H1 (cell line): ENCODE results near the gene ZNF311. TPM values are rescaled to one million over a fixed set of nuclear protein-coding genes. Genes with fewer than 3 reads are reported as not detected.

ENCODE experiments used
- CTCF ChIA-PET: fragments of 300-600 bp; sonication (Branson Sonifier 250); formaldehyde crosslinking; loops from one replicate; lab custom pipeline; 2021; ENCODE audit not compliant: partially characterized antibody; lab: Charles Lee
- POLR2A ChIA-PET: fragments of 300-600 bp; sonication (Branson Sonifier 250); formaldehyde crosslinking; loops from one replicate; lab custom pipeline; 2021; ENCODE audit warnings: inconsistent platforms; ENCODE audit not compliant: partially characterized antibody; lab: Charles Lee
- DNase-seq, 2 experiments: peaks; one replicate each; pipeline versions ENCODE4 v3.0.0 to v3.0.0-alpha.2; 2010 to 2022; ENCODE audit warnings: low spot score in 2 of 2, low read depth in 1 of 2, mixed read lengths in 1 of 2
- FAIRE-seq: peaks from 2 replicates; lab custom pipeline; 2011; peaks lifted over from hg19 to GRCh38; lab: Jason Lieb, UNC
- H2AFZ ChIP-seq: 2 replicates; pipeline ENCODE4 v1.8.1; 2012; ENCODE audit warnings: low read length, inconsistent platforms
- H2AK5ac ChIP-seq: 2 replicates; pipeline ENCODE4 v1.6.1; 2013; ENCODE audit warnings: low read depth, low read length
- H2BK120ac ChIP-seq: replicated peaks from 2 replicates; pipeline ENCODE3; 2013; ENCODE audit warnings: low read depth, low read length, inconsistent platforms
- H2BK12ac ChIP-seq: 2 replicates; pipeline ENCODE4 v1.6.1; 2013; ENCODE audit warnings: low read depth, low read length
- H2BK15ac ChIP-seq: 2 replicates; pipeline ENCODE4 v1.6.1; 2013; ENCODE audit warnings: low read length
- H2BK20ac ChIP-seq: 2 replicates; pipeline ENCODE4 v1.6.1; 2013; ENCODE audit warnings: low read length
- H2BK5ac ChIP-seq: 2 replicates; pipeline ENCODE4 v1.6.1; 2013; ENCODE audit warnings: low read depth, low read length
- H3K14ac ChIP-seq: 2 replicates; pipeline ENCODE4 v1.6.1; 2013; ENCODE audit warnings: inconsistent platforms; ENCODE audit not compliant: insufficient read length
- H3K18ac ChIP-seq: 2 replicates; pipeline ENCODE4 v1.6.1; 2013; ENCODE audit warnings: low read length; ENCODE audit errors: extremely low read depth
- H3K23ac ChIP-seq: 2 replicates; pipeline ENCODE4 v1.6.1; 2013; ENCODE audit warnings: inconsistent platforms; ENCODE audit not compliant: insufficient read length
- H3K23me2 ChIP-seq: 2 replicates; pipeline ENCODE4 v1.6.1; 2013; ENCODE audit warnings: low read depth, low read length
- H3K27ac ChIP-seq: 2 replicates; pipeline ENCODE4 v1.6.1; 2011; ENCODE audit warnings: low read depth, low read length, inconsistent platforms
- H3K27me3 ChIP-seq, 4 experiments: replicated peaks in 1 of 4; 1 replicate in 1 of 4; 2 replicates in 3 of 4; pipeline versions ENCODE4 v1.6.1 to v1.8.1; 2011 to 2013; ENCODE audit warnings: low read length in 3 of 4, mild to moderate bottlenecking in 3 of 4, inconsistent platforms in 2 of 4, mixed read lengths in 2 of 4, moderate library complexity in 1 of 4; ENCODE audit not compliant: control insufficient read depth in 3 of 4, insufficient read depth in 3 of 4; ENCODE audit errors: extremely low read depth in 1 of 4
- H3K36me3 ChIP-seq, 4 experiments: 2 replicates each; pipeline versions ENCODE4 v1.6.1 to v1.8.1; 2011 to 2013; ENCODE audit warnings: mild to moderate bottlenecking in 4 of 4, low read length in 3 of 4, moderate library complexity in 2 of 4, control low read depth in 1 of 4, inconsistent platforms in 1 of 4; ENCODE audit not compliant: insufficient read depth in 4 of 4, control insufficient read depth in 2 of 4
- H3K4ac ChIP-seq: replicated peaks from 2 replicates; pipeline ENCODE3; 2013; ENCODE audit warnings: low read length, low read depth, mixed read lengths, inconsistent platforms; ENCODE audit not compliant: insufficient read length
- H3K4me1 ChIP-seq, 4 experiments: replicated peaks in 1 of 4; 1 replicate in 1 of 4; 2 replicates in 3 of 4; pipeline versions ENCODE4 v1.6.1 to v1.8.1; 2011 to 2013; ENCODE audit warnings: low read length in 3 of 4, inconsistent platforms in 2 of 4, mixed read lengths in 1 of 4; ENCODE audit not compliant: insufficient read depth in 4 of 4, control insufficient read depth in 3 of 4
- H3K4me2 ChIP-seq, 2 experiments: 2 replicates each; pipeline versions ENCODE4 v1.6.1 to v1.8.1; 2011 to 2013; ENCODE audit warnings: low read depth in 2 of 2, low read length in 2 of 2, control low read depth in 1 of 2, inconsistent platforms in 1 of 2, mild to moderate bottlenecking in 1 of 2; ENCODE audit not compliant: insufficient read depth in 1 of 2
- H3K4me3 ChIP-seq, 4 experiments: fragments of 200-600, 300-600 bp in 1 of 4; sonication (generic), shearing (Covaris generic), sonication (Bioruptor Twin) in 1 of 4; 2 replicates each; pipeline versions ENCODE4 v1.5.1 to v1.8.1; 2011 to 2016; ENCODE audit warnings: low read length in 4 of 4, low read depth in 3 of 4, control low read depth in 2 of 4, inconsistent platforms in 2 of 4, mild to moderate bottlenecking in 2 of 4, mixed read lengths in 1 of 4, moderate library complexity in 1 of 4; ENCODE audit not compliant: insufficient read depth in 2 of 4; ENCODE audit errors: extremely low read depth in 1 of 4
- H3K56ac ChIP-seq: replicated peaks from 2 replicates; pipeline ENCODE3; 2013; ENCODE audit warnings: low read depth, mild to moderate bottlenecking, mixed read lengths, low read length, inconsistent platforms; ENCODE audit not compliant: insufficient read length
- H3K79me1 ChIP-seq: 2 replicates; pipeline ENCODE4 v1.6.1; 2013; ENCODE audit warnings: low read depth, low read length, control low read depth
- H3K79me2 ChIP-seq, 2 experiments: 2 replicates each; pipeline versions ENCODE4 v1.6.1 to v1.8.1; 2012 to 2013; ENCODE audit warnings: low read length in 2 of 2, mild to moderate bottlenecking in 2 of 2, inconsistent platforms in 1 of 2; ENCODE audit not compliant: insufficient read depth in 2 of 2, control insufficient read depth in 1 of 2
- H3K9ac ChIP-seq, 4 experiments: replicated peaks in 1 of 4; 1 replicate in 1 of 4; 2 replicates in 3 of 4; pipeline versions ENCODE4 v1.6.1 to v1.8.1; 2011 to 2013; ENCODE audit warnings: low read depth in 3 of 4, low read length in 3 of 4, control low read depth in 2 of 4, mild to moderate bottlenecking in 2 of 4, moderate library complexity in 2 of 4, inconsistent platforms in 1 of 4; ENCODE audit errors: extremely low read depth in 1 of 4
- H3K9me3 ChIP-seq, 2 experiments: 2 replicates each; pipeline versions ENCODE4 v1.6.1 to v1.8.1; 2012 to 2013; ENCODE audit warnings: mild to moderate bottlenecking in 2 of 2, moderate library complexity in 2 of 2, control low read depth in 1 of 2, inconsistent platforms in 1 of 2, low read depth in 1 of 2, low read length in 1 of 2, mixed read lengths in 1 of 2; ENCODE audit not compliant: insufficient read depth in 2 of 2
- H4K20me1 ChIP-seq, 2 experiments: replicated peaks in 1 of 2; 2 replicates each; pipeline versions ENCODE3 to v1.8.1; 2011 to 2013; ENCODE audit warnings: inconsistent platforms in 2 of 2, low read length in 2 of 2, mild to moderate bottlenecking in 1 of 2; ENCODE audit not compliant: insufficient read depth in 2 of 2, control insufficient read depth in 1 of 2
- H4K5ac ChIP-seq: 2 replicates; pipeline ENCODE4 v1.6.1; 2013; ENCODE audit warnings: low read length, low read depth, mixed read lengths, inconsistent platforms; ENCODE audit not compliant: insufficient read length
- H4K8ac ChIP-seq: 2 replicates; pipeline ENCODE4 v1.8.0; 2013; ENCODE audit warnings: mild to moderate bottlenecking, moderate library complexity, low read length, inconsistent platforms; ENCODE audit not compliant: insufficient read depth; ENCODE audit errors: extremely low read depth
- H4K91ac ChIP-seq: replicated peaks from 2 replicates; pipeline ENCODE3; 2013; ENCODE audit warnings: low read length, mixed read lengths, inconsistent platforms; ENCODE audit not compliant: insufficient read length
- ATF3 ChIP-seq: IDR thresholded peaks from 2 replicates; pipeline ENCODE4 v1.6.1; 2011; ENCODE audit warnings: low read depth, mild to moderate bottlenecking, low read length; ENCODE audit not compliant: insufficient read depth
- BRCA1 ChIP-seq: IDR thresholded peaks from 2 replicates; pipeline ENCODE4 v1.6.1; 2012; ENCODE audit warnings: low read depth, low read length, improper control_type of control experiment
- CBX8 ChIP-seq: fragments of 300-800, 300-1000 bp; sonication (generic); IDR thresholded peaks from 2 replicates; pipeline ENCODE4 v1.7.1; 2016; ENCODE audit warnings: low read depth, low read length, borderline replicate concordance
- CREB1 ChIP-seq: IDR thresholded peaks from 2 replicates; pipeline ENCODE4 v1.6.1; 2012; ENCODE audit warnings: inconsistent platforms
- FOSL1 ChIP-seq: IDR thresholded peaks from 2 replicates; pipeline ENCODE4 v1.6.1; 2011; ENCODE audit warnings: mild to moderate bottlenecking, low read depth, low read length, moderate library complexity; ENCODE audit not compliant: insufficient read depth
- KDM4A ChIP-seq: IDR thresholded peaks from one replicate; pipeline ENCODE4 v1.7.1; 2012; ENCODE audit warnings: low read depth, mild to moderate bottlenecking, moderate library complexity, low read length, inconsistent platforms; ENCODE audit not compliant: severe bottlenecking
- NANOG ChIP-seq: IDR thresholded peaks from 2 replicates; pipeline ENCODE4 v1.6.1; 2011; ENCODE audit warnings: low read length, low read depth, mild to moderate bottlenecking, inconsistent platforms; ENCODE audit not compliant: insufficient read depth, poor library complexity, severe bottlenecking
- RXRA ChIP-seq: IDR thresholded peaks from 2 replicates; pipeline ENCODE4 v1.6.1; 2011; ENCODE audit warnings: low read depth, mild to moderate bottlenecking, low read length, moderate library complexity; ENCODE audit not compliant: insufficient read depth
- SP1 ChIP-seq: IDR thresholded peaks from 2 replicates; pipeline ENCODE4 v1.6.1; 2011; ENCODE audit warnings: low read depth, low read length
- SP4 ChIP-seq: IDR thresholded peaks from 2 replicates; pipeline ENCODE4 v1.6.1; 2012; ENCODE audit warnings: low read length, inconsistent platforms
- TAF7 ChIP-seq: optimal IDR thresholded peaks from 2 replicates; pipeline ENCODE3; 2011; ENCODE audit warnings: low read depth, mild to moderate bottlenecking, inconsistent platforms, low read length, moderate library complexity, borderline replicate concordance
- WGBS, 2 experiments: shearing (Covaris generic) in 1 of 2; methylation state at CpG; one replicate each; pipeline versions ENCODE4 v1.1.6 to v1.1.7; 2013 to 2015; ENCODE audit warnings: low lambda C conversion rate in 2 of 2, mixed read lengths in 2 of 2, inconsistent platforms in 1 of 2, low coverage in 1 of 2, missing lambda C conversion rate in 1 of 2; ENCODE audit not compliant: insufficient replicate concordance in 2 of 2, insufficient coverage in 1 of 2, insufficient read length in 1 of 2; ENCODE audit errors: extremely low coverage in 1 of 2, missing lambda C conversion rate in 1 of 2; 5-methylcytosine and 5-hydroxymethylcytosine counted together
- polyA plus RNA-seq, 7 experiments: library from polyadenylated mRNA; depleted of rRNA in 3 of 7; stranded (reverse) in 5 of 7; unstranded in 2 of 7; fragments of >200 nt in 5 of 7; fragments of 200-250 nt in 2 of 7; gene quantifications; 1 replicate in 5 of 7; 2 replicates in 1 of 7; 4 replicates in 1 of 7; pipeline versions ENCODE4 v1.2.1 to v1.2.3, GENCODE V29; 2011 to 2013; ENCODE audit warnings: missing spikeins in 2 of 7, mixed read lengths in 2 of 7
- total RNA-seq: library from RNA; stranded (reverse); fragmentation: NEBNext Ultra II Directional; extraction: Animal tissue kit (Norgen Biotek cat#: 25700); gene quantifications from 2 replicates; pipeline ENCODE4 v1.2.1, GENCODE V29; 2021
- TF ChIP-seq, protein P1 (sequence below): IDR thresholded peaks from 2 replicates; pipeline ENCODE4 v1.6.1; 2012; ENCODE audit warnings: inconsistent platforms

ZNF311 gene
- total and polyA plus RNA-seq, 2 of the 8 experiments (the other 6 are each of a cell fraction or from before 2014, with no cell fraction given) = 1.9 to 4.2 TPM

DNA sequence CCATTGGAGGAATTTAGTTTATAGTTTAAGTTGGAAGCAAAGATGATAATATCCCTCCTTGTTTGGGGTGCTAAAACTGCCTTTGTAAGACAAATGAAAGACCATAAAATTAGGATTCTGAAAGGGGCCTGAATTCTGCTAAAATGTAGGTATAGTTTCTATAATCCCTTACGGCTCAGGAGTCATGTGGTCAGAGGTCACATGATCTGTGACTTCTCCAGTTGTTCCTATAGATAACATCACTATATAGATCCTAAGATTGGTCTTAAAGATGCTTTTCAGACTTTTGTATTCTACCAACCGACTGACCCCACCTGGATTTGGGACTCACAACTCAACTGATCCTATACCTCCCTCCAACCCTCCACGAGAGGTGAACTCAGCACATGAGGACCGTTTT is 36.6 kb downstream of the ZNF311 start:
- FAIRE-seq = no peak
- CTCF ChIA-PET = interaction anchor here (1.1 to 1.9 kb wide), 3 partner anchors 10 to 131 kb away, joined by 3 to 8 read pairs (median 6); no protein-coding TSS in a partner anchor
- no peak overlapping the region for H4K8ac ChIP-seq

More for the DNA sequence above, 36.6 kb downstream of the ZNF311 start:
- no peaks in the 10 kb centered on the region for H3K4me1 ChIP-seq
- no peak overlapping the region for H2AFZ ChIP-seq
- H3K56ac ChIP-seq = no peak overlapping the region
- no peak for TF ChIP-seq ATF3
- no peak for TF ChIP-seq NANOG
- no peak for TF ChIP-seq BRCA1
- TF ChIP-seq RXRA = no peak
- TF ChIP-seq CBX8 = no peak
- no peak for TF ChIP-seq CREB1
- no peak for TF ChIP-seq KDM4A
- no peak for TF ChIP-seq SP4
- TF ChIP-seq SP1 = no peak
- TF ChIP-seq TAF7 = no peak
- TF ChIP-seq FOSL1 = no peak
- TF ChIP-seq, protein P1, sequence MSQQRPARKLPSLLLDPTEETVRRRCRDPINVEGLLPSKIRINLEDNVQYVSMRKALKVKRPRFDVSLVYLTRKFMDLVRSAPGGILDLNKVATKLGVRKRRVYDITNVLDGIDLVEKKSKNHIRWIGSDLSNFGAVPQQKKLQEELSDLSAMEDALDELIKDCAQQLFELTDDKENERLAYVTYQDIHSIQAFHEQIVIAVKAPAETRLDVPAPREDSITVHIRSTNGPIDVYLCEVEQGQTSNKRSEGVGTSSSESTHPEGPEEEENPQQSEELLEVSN = no peak
- H2BK20ac ChIP-seq = no peak overlapping the region
- no peak overlapping the region for H3K9ac ChIP-seq
- H3K27me3 ChIP-seq = no peaks in the 10 kb centered on the region
- H3K9me3 ChIP-seq = peaks cover 0 to 4% of the 10 kb centered on the region in 2 experiments; a peak in 1 of 4 replicates
- H3K79me1 ChIP-seq = no peaks in the 10 kb centered on the region
- no peak overlapping the region for H3K23ac ChIP-seq
- no peak overlapping the region for H4K91ac ChIP-seq
- no peak overlapping the region for H3K4ac ChIP-seq
- no peak overlapping the region for H3K14ac ChIP-seq
- H2BK120ac ChIP-seq = no peak overlapping the region
- H2BK15ac ChIP-seq = no peak overlapping the region
- H3K18ac ChIP-seq = no peak overlapping the region
- H3K79me2 ChIP-seq = no peaks in the 10 kb centered on the region
- no peak overlapping the region for H2AK5ac ChIP-seq
- no peaks in the 10 kb centered on the region for H3K36me3 ChIP-seq
- POLR2A ChIA-PET = no interaction called here
- no peak overlapping the region for H3K27ac ChIP-seq
- WGBS, 2 experiments = 85% methylated on average over 4 of the region's 4 CpGs; no CpG with 5 or more reads in 1 of the 2 experiments
- no peak for DNase-seq
- no peak overlapping the region for H2BK12ac ChIP-seq
- H2BK5ac ChIP-seq = no peak overlapping the region
- H3K23me2 ChIP-seq = no peaks in the 10 kb centered on the region
- H4K5ac ChIP-seq = no peak overlapping the region
- no peak overlapping the region for H3K4me3 ChIP-seq
- H3K4me2 ChIP-seq = no peak overlapping the region
- H4K20me1 ChIP-seq = no peaks in the 10 kb centered on the region
